ENCODE data around the gene RAD18.

RAD18 gene

GRCh38 chr3:8942115-8942514 is 21.2 kb downstream of the RAD18 start:
- TF ChIP-seq CTCF (IDR thresholded peaks at IDR 0.05; ENCODE audit: low read depth, low read length): no peak
- no peak overlapping the region for H3K4me3 ChIP-seq (ENCODE audit: low read depth, low read length)
- in situ Hi-C loops (cut with HindIII; ENCODE audit: low sequenced_read_pairs): no loop called here
- no peak for DNase-seq (ENCODE audit: low read depth, low spot score)

GRCh38 chr3:8938021-8938420 is 25.3 kb downstream of the RAD18 start:
- in situ Hi-C loops (cut with HindIII; ENCODE audit: low sequenced_read_pairs): no loop called here
- H3K4me3 ChIP-seq (ENCODE audit: low read depth, low read length): no peak overlapping the region
- peak; percentile 50 for TF ChIP-seq CTCF (IDR thresholded peaks at IDR 0.05; ENCODE audit: low read depth, low read length)
- peak; percentile 72 for DNase-seq (ENCODE audit: low read depth, low spot score)

GRCh38 chr3:8937064-8938020 is 25.9 kb downstream of the RAD18 start:
- H3K4me3 ChIP-seq (ENCODE audit: low read depth, low read length): no peak overlapping the region
- in situ Hi-C loops (cut with HindIII; ENCODE audit: low sequenced_read_pairs): no loop called here
- TF ChIP-seq CTCF (IDR thresholded peaks at IDR 0.05; ENCODE audit: low read depth, low read length): no peak
- peak; percentile 83 for DNase-seq (ENCODE audit: low read depth, low spot score)

GRCh38 chr3:8932507-8932906 is 30.8 kb downstream of the RAD18 start:
- in situ Hi-C loops (cut with HindIII; ENCODE audit: low sequenced_read_pairs): no loop called here
- H3K4me3 ChIP-seq (ENCODE audit: low read depth, low read length): no peak overlapping the region
- no peak for TF ChIP-seq CTCF (IDR thresholded peaks at IDR 0.05; ENCODE audit: low read depth, low read length)
- no peak for DNase-seq (ENCODE audit: low read depth, low spot score)

- in situ Hi-C loops (cut with HindIII; ENCODE audit: low sequenced_read_pairs): no loop called here
- DNase-seq (ENCODE audit: low read depth, low spot score): no peak
- TF ChIP-seq CTCF (IDR thresholded peaks at IDR 0.05; ENCODE audit: low read depth, low read length): no peak
- no peak overlapping the region for H3K4me3 ChIP-seq (ENCODE audit: low read depth, low read length)
These were observed 31.9 kb downstream of the RAD18 start for GRCh38 chr3:8931342-8931741.

GRCh38 chr3:8929860-8930259 is 33.4 kb downstream of the RAD18 start:
- in situ Hi-C loops (cut with HindIII; ENCODE audit: low sequenced_read_pairs): no loop called here
- TF ChIP-seq CTCF (IDR thresholded peaks at IDR 0.05; ENCODE audit: low read depth, low read length): no peak
- DNase-seq (ENCODE audit: low read depth, low spot score): no peak

More at GRCh38 chr3:8929860-8930259, 33.4 kb downstream of the RAD18 start:
- no peak overlapping the region for H3K4me3 ChIP-seq (ENCODE audit: low read depth, low read length)

All from astrocyte of the spinal cord (primary cell).